ENCODE data around the gene KNSTRN.

The KNSTRN gene

DNA sequence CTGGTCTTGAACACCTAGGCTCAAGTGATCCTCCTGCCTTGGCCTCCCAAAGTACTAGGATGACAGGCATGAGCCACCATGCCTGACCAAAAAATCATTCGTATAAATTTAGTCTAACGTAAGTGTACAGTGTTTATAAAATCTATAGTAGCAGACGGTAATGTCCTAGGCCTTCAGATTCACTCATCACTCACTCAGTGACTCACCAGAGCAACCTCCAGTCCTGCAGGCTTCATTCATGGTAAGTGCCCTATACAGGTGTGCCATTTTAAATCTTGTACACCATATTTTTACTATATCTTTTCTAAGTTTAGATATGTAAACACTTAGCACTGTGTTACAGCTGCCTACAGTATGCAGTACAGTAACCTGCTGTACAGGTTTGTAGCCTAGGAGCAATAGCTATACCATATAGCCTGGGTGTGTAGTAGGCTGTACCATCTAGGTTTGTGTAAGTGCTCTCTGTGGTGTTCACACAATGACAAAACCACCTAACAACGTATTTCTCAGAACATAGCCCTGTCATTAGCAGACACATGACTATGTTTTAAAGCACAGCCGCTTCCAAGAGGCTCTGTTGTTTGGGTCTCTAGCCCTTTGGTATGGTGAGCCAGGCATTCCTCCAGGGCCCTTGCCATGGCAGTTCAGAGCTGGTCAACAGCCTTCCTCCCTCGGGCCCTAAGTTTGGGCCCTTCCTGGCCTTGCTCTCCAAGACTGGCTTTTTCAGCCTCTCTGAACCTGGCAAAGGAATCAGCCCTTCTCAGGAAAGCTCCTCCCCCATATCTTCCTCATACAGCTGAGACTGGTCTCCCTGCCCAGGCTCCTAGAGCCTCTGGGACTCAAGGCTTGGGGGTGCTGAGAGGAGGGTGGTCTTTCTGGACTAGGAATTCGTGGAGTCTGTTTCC lies 39.9 kb upstream of the KNSTRN start:
- no peak overlapping the region for H3K4me3 ChIP-seq (ENCODE audit: control insufficient read depth, low read depth, low read length)
- DNase-seq (ENCODE audit: low read depth) = peak; percentile 41
- TF ChIP-seq, protein P1, sequence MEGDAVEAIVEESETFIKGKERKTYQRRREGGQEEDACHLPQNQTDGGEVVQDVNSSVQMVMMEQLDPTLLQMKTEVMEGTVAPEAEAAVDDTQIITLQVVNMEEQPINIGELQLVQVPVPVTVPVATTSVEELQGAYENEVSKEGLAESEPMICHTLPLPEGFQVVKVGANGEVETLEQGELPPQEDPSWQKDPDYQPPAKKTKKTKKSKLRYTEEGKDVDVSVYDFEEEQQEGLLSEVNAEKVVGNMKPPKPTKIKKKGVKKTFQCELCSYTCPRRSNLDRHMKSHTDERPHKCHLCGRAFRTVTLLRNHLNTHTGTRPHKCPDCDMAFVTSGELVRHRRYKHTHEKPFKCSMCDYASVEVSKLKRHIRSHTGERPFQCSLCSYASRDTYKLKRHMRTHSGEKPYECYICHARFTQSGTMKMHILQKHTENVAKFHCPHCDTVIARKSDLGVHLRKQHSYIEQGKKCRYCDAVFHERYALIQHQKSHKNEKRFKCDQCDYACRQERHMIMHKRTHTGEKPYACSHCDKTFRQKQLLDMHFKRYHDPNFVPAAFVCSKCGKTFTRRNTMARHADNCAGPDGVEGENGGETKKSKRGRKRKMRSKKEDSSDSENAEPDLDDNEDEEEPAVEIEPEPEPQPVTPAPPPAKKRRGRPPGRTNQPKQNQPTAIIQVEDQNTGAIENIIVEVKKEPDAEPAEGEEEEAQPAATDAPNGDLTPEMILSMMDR (conservative IDR thresholded peaks at IDR 0.05; ENCODE audit: control insufficient read depth, insufficient read depth, low read depth, low read length) = no peak

DNA sequence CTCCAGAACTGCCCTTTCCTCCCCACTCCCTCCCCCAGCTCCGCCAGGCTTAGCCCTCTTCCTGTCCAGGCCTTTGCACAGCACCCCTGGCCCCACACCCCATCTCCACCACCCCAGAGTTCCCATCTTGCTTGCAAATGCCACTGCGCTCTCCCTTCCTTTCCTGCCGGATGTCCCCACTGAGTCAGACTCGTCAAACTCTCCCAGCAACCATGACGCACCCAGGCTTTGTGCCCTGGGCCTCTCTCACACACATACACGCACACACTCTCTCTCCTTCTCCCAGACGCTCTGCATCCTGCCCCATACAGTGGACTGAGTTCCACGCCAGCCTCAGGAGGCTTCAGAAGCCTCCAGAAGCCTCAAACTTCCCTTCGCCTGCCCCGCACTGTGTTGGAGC lies 39.0 kb upstream of the KNSTRN start:
- TF ChIP-seq, protein P1 (conservative IDR thresholded peaks at IDR 0.05; ENCODE audit: control insufficient read depth, insufficient read depth, low read depth, low read length) = no peak
- H3K4me3 ChIP-seq (ENCODE audit: control insufficient read depth, low read depth, low read length) = no peak overlapping the region
- peak; percentile 83 for DNase-seq (ENCODE audit: low read depth)

DNA sequence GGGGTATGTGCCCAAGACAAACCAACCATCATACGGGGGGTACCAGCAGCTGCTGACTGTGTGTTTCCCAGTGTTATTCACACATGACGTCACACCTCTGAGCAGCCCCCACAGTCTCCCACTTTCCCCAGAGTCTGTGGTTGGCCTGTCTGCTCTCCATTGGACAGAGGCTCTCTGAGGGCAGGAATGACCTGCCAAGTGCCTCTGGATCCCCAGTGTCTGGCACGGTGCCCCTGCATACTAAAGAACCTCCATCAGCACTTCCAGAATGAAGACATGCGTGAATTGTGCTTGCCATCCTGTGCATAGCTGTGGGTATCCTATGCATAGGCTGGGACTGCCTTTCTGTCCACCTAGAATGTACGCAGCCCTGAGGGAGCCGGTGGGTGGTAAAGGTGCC lies 38.3 kb upstream of the KNSTRN start:
- DNase-seq (ENCODE audit: low read depth) = peak; percentile 39
- H3K4me3 ChIP-seq (ENCODE audit: control insufficient read depth, low read depth, low read length) = no peak overlapping the region
- TF ChIP-seq, protein P1 (conservative IDR thresholded peaks at IDR 0.05; ENCODE audit: control insufficient read depth, insufficient read depth, low read depth, low read length) = no peak

DNA sequence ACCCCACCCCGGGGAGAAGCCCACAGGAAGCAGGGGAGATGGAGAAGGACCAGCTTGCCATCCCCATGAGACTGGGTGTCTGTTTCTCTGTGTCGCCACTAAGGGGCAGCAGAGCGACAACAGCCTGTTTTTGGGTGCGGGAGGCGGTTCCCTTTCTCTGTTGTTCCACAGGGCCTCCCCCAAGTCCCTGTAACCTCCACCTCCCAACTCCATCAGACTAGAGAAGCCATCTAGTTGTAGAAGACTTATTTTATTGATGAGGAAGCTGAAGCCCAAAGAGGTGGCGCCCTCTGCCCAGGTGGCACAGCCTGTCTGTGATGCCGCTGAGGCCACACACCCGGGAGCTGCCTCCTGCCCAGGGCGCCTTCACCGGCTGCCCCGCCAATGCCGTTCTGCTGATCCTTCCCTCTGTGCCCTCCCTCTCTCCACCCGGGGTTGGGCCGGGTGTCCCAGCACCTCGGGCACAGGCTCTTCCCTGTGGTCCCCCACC lies 37.8 kb upstream of the KNSTRN start:
- peak; percentile 63 for DNase-seq (ENCODE audit: low read depth)
- TF ChIP-seq, protein P1 (conservative IDR thresholded peaks at IDR 0.05; ENCODE audit: control insufficient read depth, insufficient read depth, low read depth, low read length) = peak; percentile 84
- no peak overlapping the region for H3K4me3 ChIP-seq (ENCODE audit: control insufficient read depth, low read depth, low read length)

DNA sequence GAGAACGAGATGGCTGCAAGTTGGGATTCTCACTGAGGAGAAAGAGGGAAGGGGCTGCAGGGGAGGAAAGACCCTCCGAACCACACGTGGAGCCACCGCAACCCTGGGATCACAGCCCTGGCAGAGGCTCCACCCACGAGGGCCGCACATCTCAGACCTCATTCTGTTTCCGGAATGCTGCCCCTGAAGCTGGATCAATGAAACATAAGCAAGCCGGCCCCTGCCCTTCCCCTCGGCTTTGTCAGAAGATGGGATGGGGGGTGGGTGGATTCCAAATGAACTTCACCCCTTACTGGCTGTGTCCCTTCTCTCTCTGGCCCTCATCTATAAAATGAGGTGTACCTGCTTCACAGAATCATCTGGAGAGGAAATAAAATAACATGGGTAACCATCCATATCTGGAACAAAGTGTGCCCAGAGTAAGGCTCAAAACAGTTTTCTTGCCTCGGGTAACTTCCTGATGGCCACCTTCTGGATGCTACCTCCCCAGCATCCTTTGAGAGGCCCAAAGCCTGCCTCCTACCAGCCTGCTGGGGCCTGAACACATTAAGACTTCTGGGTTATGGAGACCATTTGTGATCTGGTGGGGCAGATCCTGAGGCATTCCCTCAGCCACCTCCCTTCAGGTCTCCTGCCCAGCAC lies 37.2 kb upstream of the KNSTRN start:
- H3K4me3 ChIP-seq (ENCODE audit: control insufficient read depth, low read depth, low read length) = no peak overlapping the region
- TF ChIP-seq, protein P1 (conservative IDR thresholded peaks at IDR 0.05; ENCODE audit: control insufficient read depth, insufficient read depth, low read depth, low read length) = no peak
- no peak for DNase-seq (ENCODE audit: low read depth)

DNA sequence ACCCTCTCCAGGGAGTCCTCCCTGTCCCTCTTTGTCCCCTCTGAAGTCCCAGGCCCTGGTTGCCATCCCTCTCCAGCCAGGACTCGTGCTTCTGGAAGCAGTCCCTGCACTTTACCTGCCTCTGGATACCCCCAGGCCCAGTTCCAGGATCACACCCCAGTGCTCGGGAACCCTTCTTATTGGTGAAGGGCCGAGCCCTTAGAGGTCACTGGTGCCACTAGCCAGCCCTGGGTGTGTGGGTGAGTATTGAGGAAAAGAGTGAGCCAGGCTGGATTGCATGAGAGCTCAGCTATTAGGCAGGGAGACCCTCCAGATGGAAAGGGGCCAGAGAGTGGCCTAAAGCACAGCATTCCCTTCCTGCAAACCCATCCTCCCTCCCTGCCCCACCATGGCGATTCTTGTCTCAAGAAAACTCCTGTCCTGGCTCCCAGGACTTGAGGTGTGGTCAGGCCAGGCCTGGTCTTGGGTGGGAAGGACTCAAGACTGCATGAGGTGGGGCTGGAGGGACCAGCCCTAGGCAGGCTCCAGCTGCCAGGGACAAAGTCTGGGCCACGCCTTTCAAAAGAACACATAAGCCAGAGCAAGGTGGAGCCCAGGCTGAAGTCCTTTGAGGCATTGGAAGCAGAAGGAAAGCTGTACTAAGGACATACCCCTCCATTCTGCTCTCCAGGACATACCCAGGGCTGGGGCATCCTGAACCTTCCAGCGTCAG lies 36.5 kb upstream of the KNSTRN start:
- no peak overlapping the region for H3K4me3 ChIP-seq (ENCODE audit: control insufficient read depth, low read depth, low read length)
- TF ChIP-seq, protein P1 (conservative IDR thresholded peaks at IDR 0.05; ENCODE audit: control insufficient read depth, insufficient read depth, low read depth, low read length) = no peak
- no peak for DNase-seq (ENCODE audit: low read depth)

All from fibroblast of mammary gland (primary cell).